Fibroblast of pulmonary artery (primary cell): Measurements from ENCODE around the gene TXLNB.
"Not testable (repeated sequence)": the region's sequence is repeated elsewhere in the genome, so short reads cannot be mapped to it uniquely, and the experiment has no call there.

Experiments
- DNase-seq: peaks from one replicate; pipeline ENCODE4 v3.0.0-alpha.2; 2010; ENCODE audit warnings: low read depth
- H3K4me3 ChIP-seq: replicated peaks from 2 replicates; pipeline ENCODE4 v1.5.1; 2011; ENCODE audit warnings: low read depth, mild to moderate bottlenecking, control low read depth, low read length, moderate library complexity
- CTCF ChIP-seq: IDR thresholded peaks from 2 replicates; pipeline ENCODE4 v1.5.1; 2011; ENCODE audit warnings: mild to moderate bottlenecking, control low read depth, low read length, inconsistent platforms; ENCODE audit errors: missing control alignments

The TXLNB gene

DNA sequence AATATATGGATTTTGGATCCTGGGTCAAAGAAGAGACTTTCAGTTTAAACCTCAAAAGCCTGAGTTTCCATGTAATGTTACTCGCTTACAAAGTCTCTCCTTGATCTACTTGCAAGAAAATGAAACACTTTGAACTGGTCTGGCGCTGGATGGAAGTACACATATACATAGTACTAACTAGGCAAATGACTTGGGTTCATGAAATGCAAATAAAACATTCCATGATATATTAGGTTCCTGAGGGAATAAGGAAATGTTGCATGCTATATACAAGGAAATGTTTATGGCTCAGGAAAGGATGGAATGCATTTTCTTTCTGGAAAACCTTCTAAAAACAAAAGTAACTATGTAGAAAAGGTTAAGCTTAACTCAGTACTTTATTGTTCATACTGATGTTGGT, 11.4 kb upstream of the TXLNB start:
- no peak for DNase-seq
- H3K4me3 ChIP-seq: no peak overlapping the region
- TF ChIP-seq CTCF: no peak

DNA sequence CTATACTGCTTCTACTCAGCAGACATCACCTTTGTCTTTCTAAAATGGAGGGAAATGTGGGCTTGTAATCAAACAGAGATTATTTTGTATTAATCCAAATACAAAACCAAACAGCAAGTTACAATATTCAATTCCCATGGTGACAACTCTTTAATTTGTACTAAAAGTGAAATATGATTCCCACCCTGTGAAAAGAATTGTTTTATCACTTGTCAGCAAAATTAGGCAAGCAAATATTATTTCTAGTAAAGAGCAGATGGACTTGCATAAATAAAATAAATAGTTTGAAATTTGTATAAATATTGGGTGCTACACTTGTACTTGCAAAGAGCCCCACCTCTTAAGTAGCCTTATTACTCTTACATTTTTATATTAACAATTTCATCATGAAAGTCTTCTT, 6.1 kb upstream of the TXLNB start:
- no peak overlapping the region for H3K4me3 ChIP-seq
- no peak for TF ChIP-seq CTCF
- no peak for DNase-seq

- peak; percentile 50 for DNase-seq
- no peak for TF ChIP-seq CTCF
- no peak overlapping the region for H3K4me3 ChIP-seq
Measured at GRCh38 chr6:139296927-139297326, 5.1 kb upstream of the TXLNB start.

DNA sequence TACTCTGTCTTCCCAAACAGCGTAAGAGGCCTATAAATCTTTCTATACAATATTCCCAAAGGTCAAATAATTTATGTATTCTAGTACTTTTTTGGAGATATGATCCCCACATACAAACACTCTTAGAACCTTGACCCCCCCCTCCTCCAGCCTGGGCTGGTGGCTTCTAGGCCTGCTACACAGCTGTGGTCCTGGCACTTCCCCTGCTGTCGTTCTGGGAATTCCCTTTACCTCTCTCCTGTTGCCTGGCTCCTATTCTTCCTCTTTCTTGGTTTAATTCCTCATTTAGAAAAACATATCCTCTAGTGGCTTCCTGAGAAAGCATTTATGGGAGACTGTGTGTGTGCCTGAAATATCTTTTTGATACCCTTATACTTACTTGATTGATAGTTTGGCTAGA, 4.1 kb upstream of the TXLNB start:
- no peak for TF ChIP-seq CTCF
- no peak overlapping the region for H3K4me3 ChIP-seq
- DNase-seq: no peak

GRCh38 chr6:139294090-139294489, 2.3 kb upstream of the TXLNB start:
- DNase-seq: no peak
- TF ChIP-seq CTCF: no peak
- no peak overlapping the region for H3K4me3 ChIP-seq

DNA sequence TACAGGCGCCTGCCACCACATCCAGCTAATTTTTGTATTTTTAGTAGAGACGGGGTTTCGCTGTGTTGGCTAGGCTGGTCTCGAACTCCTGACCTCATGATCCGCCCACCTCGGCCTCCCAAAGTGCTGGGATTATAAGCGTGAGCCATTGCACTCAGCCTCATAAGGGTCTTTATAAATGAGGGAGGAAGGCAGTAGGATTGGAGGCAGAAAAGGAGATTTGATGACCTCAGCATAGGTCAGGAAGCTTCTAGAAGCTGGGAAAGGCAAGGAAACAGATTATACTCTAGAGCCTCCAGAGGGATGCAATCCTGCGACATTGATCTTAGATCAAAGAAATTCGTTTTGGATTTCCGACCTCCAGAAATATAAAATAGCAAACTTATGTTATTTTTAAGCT, 1.4 kb upstream of the TXLNB start:
- not testable (repeated sequence) for DNase-seq, H3K4me3 ChIP-seq

DNA sequence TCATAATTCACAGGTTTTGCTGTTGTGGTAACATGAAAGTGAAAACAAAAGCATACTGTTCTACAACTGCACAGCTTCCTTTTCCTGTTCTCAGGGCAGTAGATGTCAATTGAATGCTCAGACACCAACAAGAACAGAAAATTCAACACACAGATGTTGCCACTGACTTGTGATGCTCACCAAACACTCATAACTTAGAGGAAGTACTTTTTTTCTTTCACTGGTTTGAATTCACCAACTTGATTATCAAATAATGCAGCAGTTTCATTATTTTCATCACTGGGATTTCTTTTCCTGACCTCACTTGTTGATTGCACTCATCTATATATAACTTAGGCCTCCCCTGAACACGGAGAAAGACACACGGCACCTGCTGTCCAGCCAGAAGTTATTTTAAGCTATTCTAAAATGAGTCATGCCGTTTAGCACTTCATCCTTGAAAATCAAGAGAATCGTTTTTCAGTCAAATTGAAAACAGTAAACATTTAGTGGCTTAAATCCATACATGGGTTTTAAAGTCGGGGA, 949 bp downstream of the TXLNB start:
- DNase-seq: peak; percentile 72
- no peak overlapping the region for H3K4me3 ChIP-seq
- no peak for TF ChIP-seq CTCF

- H3K4me3 ChIP-seq: no peak overlapping the region
- TF ChIP-seq CTCF: no peak
- DNase-seq: no peak
Measured at GRCh38 chr6:139289233-139289632, 2.6 kb downstream of the TXLNB start.
